Stimulated activated effector memory CD8-positive, alpha-beta T cell treated with anti-CD3 and anti-CD28 coated beads, Interleukin-12 subunit alpha, Interleukin-12 subunit beta, amount 100 ng/mL, for 72 hours (primary cell): ENCODE data around the gene SPATA3.

Experiments
- ATAC-seq: fragments of 150-1000 bp; cut with Tn5 transposase; 2 replicates; pipeline ENCODE4 v1.10.0; 2021
- DNase-seq, 2 donors: peaks; one replicate each; pipeline ENCODE4 v3.0.0; 2021 to 2022; ENCODE audit warnings: low spot score in 2 of 2
- H3K27ac Mint-ChIP-seq: one replicate; pipeline ENCODE4 v1.8.0; 2022; ENCODE audit warnings: mild to moderate bottlenecking, mixed read lengths
- H3K36me3 Mint-ChIP-seq: one replicate; pipeline ENCODE4 v1.8.0; 2022; ENCODE audit warnings: mild to moderate bottlenecking, mixed read lengths
- H3K4me1 Mint-ChIP-seq: one replicate; pipeline ENCODE4 v1.8.0; 2022; ENCODE audit warnings: mixed read lengths
- H3K4me3 Mint-ChIP-seq: one replicate; pipeline ENCODE4 v1.8.0; 2022; ENCODE audit warnings: mild to moderate bottlenecking, mixed read lengths
- H3K9me3 Mint-ChIP-seq: one replicate; pipeline ENCODE4 v1.8.0; 2022; ENCODE audit warnings: mixed read lengths

Gene SPATA3

DNA sequence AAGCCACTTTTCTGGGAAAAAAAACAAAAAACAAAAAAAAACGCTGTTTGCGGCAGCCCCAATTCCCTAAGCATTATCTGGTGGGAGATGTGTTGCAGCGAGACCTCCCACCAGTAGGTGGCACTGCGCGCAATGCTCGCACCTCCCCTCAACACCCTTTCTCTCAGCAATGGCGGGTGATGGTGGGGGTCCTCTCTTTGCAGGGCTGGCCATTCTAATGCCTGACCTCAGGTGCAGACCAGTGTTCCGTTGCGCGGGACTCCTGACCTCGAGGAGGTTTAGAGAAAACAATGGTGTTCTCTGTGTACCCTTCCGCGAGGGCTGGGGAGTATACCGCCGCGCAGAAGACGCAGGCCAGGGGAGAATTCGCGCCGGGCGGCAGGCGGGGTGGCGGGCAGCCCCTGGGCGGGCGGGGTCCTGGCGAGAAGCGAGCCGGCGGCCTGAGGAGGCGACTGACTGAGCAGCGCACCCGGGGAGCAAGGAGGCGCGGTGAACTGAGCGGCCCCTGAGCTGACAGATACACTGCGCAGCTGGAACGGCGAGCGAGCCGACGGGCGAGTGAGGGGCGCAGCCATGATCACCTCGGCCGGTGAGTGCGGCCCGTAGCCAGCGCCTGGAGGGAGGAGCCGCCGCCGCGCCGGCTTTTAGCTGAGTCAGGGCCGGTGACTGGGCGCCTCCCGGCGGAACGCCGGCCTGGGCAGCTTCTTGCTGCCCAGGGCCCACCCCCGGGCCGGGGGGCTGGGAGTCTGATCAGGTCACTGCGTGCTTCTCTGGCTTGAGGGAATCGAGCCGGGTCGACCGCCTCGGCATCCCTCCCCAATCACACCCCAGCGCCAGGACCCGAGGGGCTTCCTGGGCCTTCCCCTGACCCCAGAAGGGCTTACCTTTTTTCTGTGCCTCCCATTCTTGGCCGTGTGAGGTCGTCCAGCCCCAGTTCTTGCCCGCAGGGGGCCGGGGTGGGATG is 60.8 kb downstream of the SPATA3 start, which contains the start of gene PSMD1:
Gene PSMD1 (plus strand): TSS at position 415 of the 964 bp plus-strand sequence. CDS start 159 bp downstream, at position 574.
- Mint-ChIP-seq H3K4me3 (peak within 1 kb of the TSS; percentile 88), H3K4me1 (peaks cover 59% of the 10 kb centered on the region), H3K27ac (peak within 1 kb of the TSS; percentile 100), H3K9me3 (no peaks in the 10 kb centered on the region), H3K36me3 (peaks cover 25% of the 10 kb centered on the region)
- ATAC-seq, result peak; percentile 89
- DNase-seq, result peak; percentile 93 to 98

- Mint-ChIP-seq H3K27ac (peak overlapping the region; percentile 100), H3K9me3 (no peaks in the 10 kb centered on the region), H3K36me3 (peaks cover 34% of the 10 kb centered on the region), H3K4me3 (peak overlapping the region; percentile 88), H3K4me1 (peaks cover 56% of the 10 kb centered on the region)
- DNase-seq (no peak), ATAC-seq (no peak)
Measured at GRCh38 chr2:231057590-231057989, 61.7 kb downstream of the SPATA3 start.
